Measurements from ENCODE around the gene PTPRG.

GRCh38 chr3:61526308-61526707 is 35.1 kb upstream of the PTPRG start:
- TF ChIP-seq EZH2 (IDR thresholded peaks at IDR 0.05; ENCODE audit: low read length, missing control alignments), result no peak
- TF ChIP-seq CTCF (conservative IDR thresholded peaks at IDR 0.05 in 1 of 2, IDR thresholded peaks at IDR 0.05 in 1 of 2; ENCODE audit: low read depth in 1 of 2, low read length in 2 of 2), result no peak
